ENCODE measurements around the gene DDIT3. TPM values are rescaled to one million over a fixed set of nuclear protein-coding genes. Genes with fewer than 3 reads are reported as not detected.

The DDIT3 gene
- total and polyA plus RNA-seq, 2 of the 4 experiments (the other 2 are of a cell fraction), result 19.4 to 54.4 TPM

DNA sequence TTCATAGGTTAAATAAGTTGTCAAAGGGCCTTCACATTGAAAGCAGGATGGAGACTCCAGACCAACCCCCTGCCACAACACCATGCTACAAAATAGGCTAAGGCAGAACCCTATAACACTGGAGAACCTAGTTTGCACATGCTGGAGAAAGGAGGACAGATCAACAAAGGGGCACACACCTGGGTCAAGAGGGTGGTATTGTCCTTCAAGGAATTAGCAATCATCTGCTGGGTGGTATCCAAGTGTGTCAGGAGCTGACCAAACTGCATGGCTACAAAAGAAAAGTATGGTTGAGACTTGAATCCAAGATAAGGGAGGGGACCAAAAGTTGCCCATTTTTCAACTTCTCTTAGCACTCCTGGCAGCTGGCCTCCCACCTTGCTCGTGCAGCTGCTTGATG, 11.5 kb upstream of the DDIT3 start:
- no peak overlapping the region for H3K18ac ChIP-seq (ENCODE audit: low read depth, low read length)
- H4K5ac ChIP-seq (ENCODE audit: low read depth, low read length), result no peak overlapping the region
- H3K56ac ChIP-seq (ENCODE audit: extremely low read depth, insufficient read depth, low read length), result no peak overlapping the region
- no peak overlapping the region for H2AK5ac ChIP-seq (ENCODE audit: low read depth, low read length)
- CTCF ChIA-PET, result no interaction called here
- H2AK9ac ChIP-seq (replicated peaks; ENCODE audit: low read depth, low read length, poor library complexity), result no peak overlapping the region
- H4K8ac ChIP-seq (ENCODE audit: low read depth in 2 of 2, low read length in 2 of 2), result no peak overlapping the region
- no peak overlapping the region for H4K91ac ChIP-seq (ENCODE audit: insufficient read depth, low read depth, low read length)
- dilution Hi-C loops (cut with HindIII; ENCODE audit: low sequenced_read_pairs, unreplicated experiment), result no loop called here
- H3K4me1 ChIP-seq (ENCODE audit: control insufficient read depth, insufficient read depth, low read length), result no peaks in the 10 kb centered on the region
- no peak for TF ChIP-seq RFX5 (IDR thresholded peaks at IDR 0.05; ENCODE audit: low read depth, low read length)
- no peak for TF ChIP-seq RCOR1 (IDR thresholded peaks at IDR 0.05; ENCODE audit: insufficient replicate concordance, low read length)
- TF ChIP-seq MAZ (IDR thresholded peaks at IDR 0.05; ENCODE audit: borderline replicate concordance, low read depth, low read length), result no peak
- intact Hi-C loops (cut with micrococcal nuclease), result no loop called here
- in situ Hi-C loops (cut with MboI; ENCODE audit: low sequenced_read_pairs), result no loop called here
- ATAC-seq (ENCODE audit: low read depth) (no peak), DNase-seq (no peak)
- no peak overlapping the region for H3K4ac ChIP-seq (ENCODE audit: low read depth, low read length)
- H3K27ac ChIP-seq (ENCODE audit: insufficient read depth, low read length), result no peak overlapping the region
- H3K27me3 ChIP-seq (ENCODE audit: control insufficient read depth, insufficient read depth, low read length), result no peaks in the 10 kb centered on the region
- POLR2A ChIA-PET (ENCODE audit: unreplicated experiment), result no interaction called here
- no peak overlapping the region for H3K9ac ChIP-seq (ENCODE audit: low read depth, low read length)
- peaks cover 4% of the 10 kb centered on the region for H4K20me1 ChIP-seq (ENCODE audit: insufficient read depth, low read length)
- no TSS peak for BruUV-seq (replicated peaks)
- no peak overlapping the region for H3K23ac ChIP-seq (ENCODE audit: low read depth, low read length)
- H3K14ac ChIP-seq (replicated peaks; ENCODE audit: low read depth, low read length), result no peak overlapping the region
- peaks cover 14 to 41% of the 10 kb centered on the region in 2 experiments for H3K79me1 ChIP-seq (ENCODE audit: low read depth in 1 of 2, low read length in 2 of 2)
- H2BK120ac ChIP-seq (ENCODE audit: low read depth, low read length), result no peak overlapping the region
- no CpG with 5 or more reads among the region's 1 CpG for WGBS, 2 experiments (ENCODE audit: extremely low coverage in 2 of 2, insufficient read length in 1 of 2)
- H3K9me1 ChIP-seq (ENCODE audit: insufficient read depth, low read length), result peaks cover 6% of the 10 kb centered on the region; the same call in 1 of the 2 replicates
- H2AFZ ChIP-seq (replicated peaks; ENCODE audit: low read length, poor library complexity), result no peak overlapping the region
- no peak overlapping the region for H2BK15ac ChIP-seq (ENCODE audit: low read depth, low read length)
- no peak overlapping the region for H3K4me3 ChIP-seq (ENCODE audit: insufficient read depth, low read depth, low read length)
- H2BK5ac ChIP-seq (ENCODE audit: low read depth, low read length, poor library complexity, severe bottlenecking), result no peak overlapping the region
- no peak overlapping the region for H2BK20ac ChIP-seq (ENCODE audit: low read depth, low read length)
- H3K9me3 ChIP-seq (ENCODE audit: control insufficient read depth, insufficient read depth, low read length), result no peaks in the 10 kb centered on the region
- H3K36me3 ChIP-seq (ENCODE audit: control insufficient read depth, insufficient read depth, low read length), result peaks cover 76% of the 10 kb centered on the region
- no peak overlapping the region for H3K4me2 ChIP-seq (ENCODE audit: low read depth, low read length)

Data from IMR-90 (cell line).